WTC11 (cell line): Measurements from ENCODE around the gene SRR.

Experiments
- ELF4 ChIP-seq: sonication (generic); formaldehyde crosslinking; IDR thresholded peaks from 2 replicates; pipeline ENCODE4 v1.8.1; 2022; ENCODE audit warnings: low read depth, mild to moderate bottlenecking, moderate library complexity, missing genetic modification reagents
- FOXJ3 ChIP-seq: sonication (generic); formaldehyde crosslinking; IDR thresholded peaks from 2 replicates; pipeline ENCODE4 v1.9.0; 2021; ENCODE audit warnings: missing genetic modification reagents, mild to moderate bottlenecking, borderline replicate concordance
- GABPB1 ChIP-seq: sonication (generic); formaldehyde crosslinking; IDR thresholded peaks from 2 replicates; pipeline ENCODE4 v1.8.1; 2023; ENCODE audit warnings: mild to moderate bottlenecking, missing genetic modification reagents
- SMAD4 ChIP-seq: sonication (generic); formaldehyde crosslinking; IDR thresholded peaks from 2 replicates; pipeline ENCODE4 v1.8.0; 2022; ENCODE audit warnings: mild to moderate bottlenecking, missing genetic modification reagents
- SOX15 ChIP-seq: fragments of 250-450 bp; sonication (Bioruptor Pico); IDR thresholded peaks from 2 replicates; pipeline ENCODE4 v1.9.0; 2021; ENCODE audit warnings: mild to moderate bottlenecking
- STAT6 ChIP-seq: sonication (generic); formaldehyde crosslinking; conservative IDR thresholded peaks from 2 replicates; pipeline ENCODE4 v1.8.1; 2023; ENCODE audit warnings: mild to moderate bottlenecking, low read depth, missing genetic modification reagents, moderate library complexity
- TCF7 ChIP-seq: sonication (generic); formaldehyde crosslinking; IDR thresholded peaks from 2 replicates; pipeline ENCODE4 v1.8.0; 2022; ENCODE audit warnings: mild to moderate bottlenecking, low read depth, missing genetic modification reagents, moderate library complexity
- TEAD4 ChIP-seq: sonication (generic); formaldehyde crosslinking; IDR thresholded peaks from 2 replicates; pipeline ENCODE4 v1.8.0; 2022; ENCODE audit warnings: mild to moderate bottlenecking, missing genetic modification reagents
- USF2 ChIP-seq: sonication (generic); formaldehyde crosslinking; IDR thresholded peaks from 2 replicates; pipeline ENCODE4 v1.8.1; 2023; ENCODE audit warnings: mild to moderate bottlenecking, missing genetic modification reagents, moderate library complexity
- ZNF263 ChIP-seq: sonication (generic); formaldehyde crosslinking; IDR thresholded peaks from 2 replicates; pipeline ENCODE4 v1.8.1; 2022; ENCODE audit warnings: low read depth, mild to moderate bottlenecking, moderate library complexity, missing genetic modification reagents
- ZNF317 ChIP-seq: sonication (generic); formaldehyde crosslinking; IDR thresholded peaks from 2 replicates; pipeline ENCODE4 v1.8.1; 2023; ENCODE audit warnings: low read depth, mild to moderate bottlenecking, moderate library complexity, missing genetic modification reagents, borderline replicate concordance
- TF ChIP-seq, protein P1 (sequence below): sonication (generic); formaldehyde crosslinking; conservative IDR thresholded peaks from 2 replicates; pipeline ENCODE4 v1.8.1; 2022; ENCODE audit warnings: mild to moderate bottlenecking, missing genetic modification reagents
- TF ChIP-seq, protein P2 (sequence below): fragments of 200-600 bp; IDR thresholded peaks from 2 replicates; pipeline ENCODE4 v1.8.0; 2022; ENCODE audit warnings: antibody characterized with exemption
- TF ChIP-seq, protein P3 (sequence below): sonication (generic); formaldehyde crosslinking; IDR thresholded peaks from 2 replicates; pipeline ENCODE4 v1.8.1; 2023; ENCODE audit warnings: mild to moderate bottlenecking, missing genetic modification reagents, moderate library complexity

- TF ChIP-seq ZNF263 (CRISPR knock-in tag) (no peak), STAT6 (no peak), FOXJ3 (no peak), SOX15 (CRISPR knock-in tag) (no peak), ZNF317 (no peak), ELF4 (CRISPR knock-in tag) (no peak), GABPB1 (CRISPR knock-in tag) (no peak), USF2 (CRISPR knock-in tag) (no peak), TEAD4 (CRISPR knock-in tag) (no peak), TCF7 (CRISPR knock-in tag) (no peak), SMAD4 (no peak)
- TF ChIP-seq, protein P1, sequence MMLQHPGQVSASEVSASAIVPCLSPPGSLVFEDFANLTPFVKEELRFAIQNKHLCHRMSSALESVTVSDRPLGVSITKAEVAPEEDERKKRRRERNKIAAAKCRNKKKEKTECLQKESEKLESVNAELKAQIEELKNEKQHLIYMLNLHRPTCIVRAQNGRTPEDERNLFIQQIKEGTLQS = no peak
- TF ChIP-seq, protein P2, sequence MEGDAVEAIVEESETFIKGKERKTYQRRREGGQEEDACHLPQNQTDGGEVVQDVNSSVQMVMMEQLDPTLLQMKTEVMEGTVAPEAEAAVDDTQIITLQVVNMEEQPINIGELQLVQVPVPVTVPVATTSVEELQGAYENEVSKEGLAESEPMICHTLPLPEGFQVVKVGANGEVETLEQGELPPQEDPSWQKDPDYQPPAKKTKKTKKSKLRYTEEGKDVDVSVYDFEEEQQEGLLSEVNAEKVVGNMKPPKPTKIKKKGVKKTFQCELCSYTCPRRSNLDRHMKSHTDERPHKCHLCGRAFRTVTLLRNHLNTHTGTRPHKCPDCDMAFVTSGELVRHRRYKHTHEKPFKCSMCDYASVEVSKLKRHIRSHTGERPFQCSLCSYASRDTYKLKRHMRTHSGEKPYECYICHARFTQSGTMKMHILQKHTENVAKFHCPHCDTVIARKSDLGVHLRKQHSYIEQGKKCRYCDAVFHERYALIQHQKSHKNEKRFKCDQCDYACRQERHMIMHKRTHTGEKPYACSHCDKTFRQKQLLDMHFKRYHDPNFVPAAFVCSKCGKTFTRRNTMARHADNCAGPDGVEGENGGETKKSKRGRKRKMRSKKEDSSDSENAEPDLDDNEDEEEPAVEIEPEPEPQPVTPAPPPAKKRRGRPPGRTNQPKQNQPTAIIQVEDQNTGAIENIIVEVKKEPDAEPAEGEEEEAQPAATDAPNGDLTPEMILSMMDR = no peak
- TF ChIP-seq, protein P3, sequence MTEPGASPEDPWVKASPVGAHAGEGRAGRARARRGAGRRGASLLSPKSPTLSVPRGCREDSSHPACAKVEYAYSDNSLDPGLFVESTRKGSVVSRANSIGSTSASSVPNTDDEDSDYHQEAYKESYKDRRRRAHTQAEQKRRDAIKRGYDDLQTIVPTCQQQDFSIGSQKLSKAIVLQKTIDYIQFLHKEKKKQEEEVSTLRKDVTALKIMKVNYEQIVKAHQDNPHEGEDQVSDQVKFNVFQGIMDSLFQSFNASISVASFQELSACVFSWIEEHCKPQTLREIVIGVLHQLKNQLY (CRISPR knock-in tag) = no peak
Observed at GRCh38 chr17:2372180-2372579, 68.4 kb downstream of the SRR start.
